Cardiac muscle cell (in vitro differentiated cells and primary cell): ENCODE data around the gene DAZAP2. TPM values are rescaled to one million over a fixed set of nuclear protein-coding genes. Genes with fewer than 3 reads are reported as not detected.

Source experiments
- DNase-seq, 2 donors: peaks; one replicate each; pipeline versions ENCODE4 v3.0.0 to v3.0.0-alpha.2; 2010 to 2017; ENCODE audit warnings: low read depth in 1 of 2, low spot score in 1 of 2
- H3K27ac ChIP-seq: fragments of 200-600 bp; sonication (generic); 2 replicates; pipeline ENCODE4 v1.5.1; 2016
- H3K27me3 ChIP-seq: fragments of 200-600 bp; sonication (generic); 2 replicates; pipeline ENCODE4 v1.6.0; 2016; ENCODE audit warnings: control low read depth
- H3K36me3 ChIP-seq: fragments of 200-600 bp; sonication (generic); 2 replicates; pipeline ENCODE4 v1.5.1; 2016; ENCODE audit warnings: control low read depth
- H3K4me1 ChIP-seq: fragments of 200-600 bp; sonication (generic); 2 replicates; pipeline ENCODE4 v1.8.1; 2017; ENCODE audit warnings: low read depth, mild to moderate bottlenecking, mixed run types
- H3K4me3 ChIP-seq: fragments of 200-600 bp; sonication (generic); 2 replicates; pipeline ENCODE4 v1.5.1; 2016; ENCODE audit warnings: mild to moderate bottlenecking
- H3K9me3 ChIP-seq: fragments of 200-600 bp; sonication (generic); 2 replicates; pipeline ENCODE4 v1.5.1; 2017; ENCODE audit warnings: low read depth, mild to moderate bottlenecking, control low read depth
- CTCF ChIP-seq: IDR thresholded peaks from 2 replicates; pipeline ENCODE4 v1.5.1; 2012; ENCODE audit warnings: low read depth, mild to moderate bottlenecking, low read length
- polyA plus RNA-seq: library from polyadenylated mRNA; unstranded; fragments of >200 nt; fragmentation: Nextera tagmentation; extraction: Ambion mirVana; gene quantifications from 2 replicates; pipeline ENCODE4 v1.2.1, GENCODE V29; 2016
- total RNA-seq: library from RNA; depleted of rRNA; stranded (reverse); fragments of >200 nt; gene quantifications from 2 replicates; pipeline ENCODE4 v1.2.3, GENCODE V29; 2016

DAZAP2 gene
- total and polyA plus RNA-seq, 2 experiments from 2014 or later: 105 to 147 TPM

GRCh38 chr12:51200156-51200555 is 38.5 kb upstream of the DAZAP2 start:
- DNase-seq: no peak

DNA sequence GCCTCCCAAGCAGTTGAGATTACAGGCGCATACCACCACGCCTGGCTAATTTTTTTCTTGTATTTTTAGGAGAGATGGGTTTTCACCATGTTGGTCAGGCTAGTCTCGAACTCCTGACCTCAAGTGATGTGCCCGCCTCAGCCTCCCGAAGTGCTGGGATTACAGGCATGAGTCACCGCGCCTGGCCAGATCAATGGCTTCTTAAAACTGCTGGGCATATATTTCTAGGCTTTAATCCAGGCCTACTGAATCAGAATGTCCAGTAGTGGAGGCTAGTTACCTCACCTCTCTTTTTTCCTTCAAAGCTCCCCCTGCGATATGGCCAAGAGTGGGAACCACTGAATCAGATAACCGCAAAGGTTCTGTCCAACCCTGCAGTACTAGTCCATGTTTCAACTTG is 37.8 kb upstream of the DAZAP2 start:
- Histone ChIP-seq H3K9me3 (no peaks in the 10 kb centered on the region), H3K27me3 (no peaks in the 10 kb centered on the region), H3K36me3 (no peaks in the 10 kb centered on the region), H3K27ac (no peak overlapping the region), H3K4me3 (no peak overlapping the region), H3K4me1 (no peaks in the 10 kb centered on the region)
- no peak for DNase-seq
- TF ChIP-seq CTCF: no peak

More at GRCh38 chr12:51200156-51200555, 38.5 kb upstream of the DAZAP2 start:
- no peaks in the 10 kb centered on the region for H3K27me3 ChIP-seq
- H3K4me3 ChIP-seq: no peak overlapping the region
- no peaks in the 10 kb centered on the region for H3K9me3 ChIP-seq
- H3K4me1 ChIP-seq: no peaks in the 10 kb centered on the region
- H3K27ac ChIP-seq: no peak overlapping the region
- H3K36me3 ChIP-seq: no peaks in the 10 kb centered on the region
- TF ChIP-seq CTCF: no peak

GRCh38 chr12:51202718-51203117 is 35.9 kb upstream of the DAZAP2 start:
- Histone ChIP-seq H3K4me1 (no peaks in the 10 kb centered on the region), H3K4me3 (no peak overlapping the region), H3K27ac (no peak overlapping the region), H3K27me3 (no peaks in the 10 kb centered on the region), H3K9me3 (no peaks in the 10 kb centered on the region), H3K36me3 (no peaks in the 10 kb centered on the region)
- no peak for DNase-seq
- TF ChIP-seq CTCF: no peak

DNA sequence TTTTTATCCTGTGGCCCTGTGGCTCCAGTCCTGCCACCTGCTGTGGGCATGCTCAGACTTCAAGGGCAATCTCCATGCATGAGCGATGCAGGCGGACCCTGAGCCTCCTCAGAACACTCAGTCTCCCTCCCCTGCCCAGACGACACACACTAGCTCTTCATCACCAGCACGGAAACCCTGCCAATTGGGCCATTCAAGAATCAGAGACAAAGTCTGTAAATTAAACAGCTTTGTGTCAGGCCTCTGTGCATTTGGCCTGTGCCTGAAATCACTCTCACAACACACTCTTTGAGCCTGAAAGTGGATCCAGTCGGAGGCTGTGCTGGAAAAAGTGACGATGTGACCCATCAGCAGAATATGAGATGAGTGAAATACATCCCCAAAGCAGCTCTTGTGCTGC is 33.3 kb upstream of the DAZAP2 start:
- H3K27ac ChIP-seq: no peak overlapping the region
- DNase-seq: no peak
- H3K4me3 ChIP-seq: no peak overlapping the region
- H3K9me3 ChIP-seq: no peaks in the 10 kb centered on the region
- no peaks in the 10 kb centered on the region for H3K27me3 ChIP-seq
- H3K4me1 ChIP-seq: no peaks in the 10 kb centered on the region
- TF ChIP-seq CTCF: no peak
- no peaks in the 10 kb centered on the region for H3K36me3 ChIP-seq

DNA sequence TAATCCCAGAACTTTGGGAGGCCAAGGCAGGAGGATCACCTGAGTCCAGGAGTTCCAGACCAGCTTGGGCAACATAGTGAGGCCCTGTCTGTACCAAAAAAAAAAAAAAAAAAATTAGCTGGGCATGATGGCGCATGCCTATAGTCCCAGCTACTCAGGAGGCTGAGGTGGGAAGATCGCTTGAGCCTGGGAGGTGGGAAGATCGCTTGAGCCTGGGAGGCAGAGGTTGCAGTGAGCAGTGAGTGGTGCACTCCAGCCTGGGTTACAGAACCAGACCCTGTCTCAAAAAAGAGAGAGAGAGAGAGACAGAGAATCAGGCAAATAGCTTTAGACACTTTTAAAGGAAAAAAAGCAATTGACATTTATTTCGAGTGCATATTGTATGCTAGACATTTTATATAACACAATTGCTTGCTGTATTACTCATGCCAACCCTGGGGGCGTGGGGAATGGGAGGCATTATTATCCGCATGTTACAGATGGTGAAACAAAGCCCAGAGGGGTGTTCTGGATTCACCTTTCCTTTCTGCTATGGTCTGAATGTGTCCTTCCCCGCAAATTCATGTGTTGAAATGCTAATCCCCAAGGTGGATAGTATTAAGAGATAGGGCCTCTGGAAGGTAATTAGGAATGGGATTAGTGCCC is 30.5 kb upstream of the DAZAP2 start:
- no peak for DNase-seq
- TF ChIP-seq CTCF: no peak
- H3K36me3 ChIP-seq: no peaks in the 10 kb centered on the region
- no peaks in the 10 kb centered on the region for H3K9me3 ChIP-seq
- no peak overlapping the region for H3K4me3 ChIP-seq
- no peak overlapping the region for H3K27ac ChIP-seq
- H3K4me1 ChIP-seq: no peaks in the 10 kb centered on the region
- H3K27me3 ChIP-seq: no peaks in the 10 kb centered on the region

DNA sequence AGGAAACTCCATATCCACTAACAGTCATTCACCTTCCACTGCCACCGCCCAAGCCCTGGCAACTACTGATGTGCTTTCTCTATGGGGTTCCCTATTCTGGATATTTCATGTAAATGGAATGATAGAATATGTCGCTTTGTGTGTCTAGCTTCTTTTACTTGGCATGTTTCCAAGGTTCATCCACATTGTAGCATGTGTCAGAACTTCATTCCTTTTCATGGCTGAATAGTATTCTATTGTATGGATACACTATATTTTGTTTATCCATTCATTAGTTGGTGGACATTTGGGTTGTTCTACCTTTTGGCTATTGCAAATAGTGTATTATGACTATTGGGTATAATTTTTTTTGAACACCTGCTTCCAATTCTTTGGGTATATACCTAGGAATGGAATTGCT is 29.4 kb upstream of the DAZAP2 start:
- no peak overlapping the region for H3K4me3 ChIP-seq
- H3K27me3 ChIP-seq: no peaks in the 10 kb centered on the region
- DNase-seq: no peak
- no peaks in the 10 kb centered on the region for H3K4me1 ChIP-seq
- TF ChIP-seq CTCF: no peak
- H3K27ac ChIP-seq: no peak overlapping the region
- no peaks in the 10 kb centered on the region for H3K9me3 ChIP-seq
- H3K36me3 ChIP-seq: no peaks in the 10 kb centered on the region
